GM19328 (cell line): ENCODE results near the gene HIVEP3.

ENCODE experiments used
- ATAC-seq: cut with Tn5 transposase; IDR thresholded peaks from one replicate; pipeline ENCODE4 v1.9.1; 2021; ENCODE audit warnings: mild to moderate bottlenecking, moderate library complexity; ENCODE audit not compliant: unreplicated experiment

HIVEP3 gene

DNA sequence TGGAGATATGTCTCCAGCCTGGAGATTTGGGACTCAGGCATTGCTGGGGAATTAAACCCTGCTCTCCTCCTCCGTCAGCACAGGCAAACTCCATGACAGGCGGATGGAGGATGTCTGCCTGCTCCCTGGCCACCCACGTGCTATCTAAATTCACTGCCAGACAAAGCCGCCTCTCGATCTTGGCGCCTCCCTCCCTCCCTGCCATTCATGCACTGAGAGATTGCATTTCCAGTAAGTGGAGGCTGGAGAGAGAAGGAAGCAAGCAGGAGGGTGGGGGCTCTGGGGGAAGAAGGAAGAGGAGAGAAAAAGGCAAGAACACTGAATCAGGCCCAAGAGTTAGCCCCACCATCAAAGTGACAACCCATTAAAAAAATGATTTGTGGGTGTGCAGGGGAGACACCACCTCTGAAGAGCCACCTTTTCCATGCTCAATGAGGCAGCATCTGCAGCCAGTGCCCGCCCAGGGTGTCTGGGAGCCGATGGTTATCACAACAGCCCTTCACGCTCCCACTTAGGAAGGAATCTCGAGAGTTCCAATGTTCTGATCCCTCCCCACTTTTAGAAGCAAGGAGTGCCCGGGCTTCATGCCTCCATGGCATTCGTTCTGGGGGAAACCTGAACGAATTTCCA, 183.0 kb downstream of the HIVEP3 start:
- no peak for ATAC-seq

DNA sequence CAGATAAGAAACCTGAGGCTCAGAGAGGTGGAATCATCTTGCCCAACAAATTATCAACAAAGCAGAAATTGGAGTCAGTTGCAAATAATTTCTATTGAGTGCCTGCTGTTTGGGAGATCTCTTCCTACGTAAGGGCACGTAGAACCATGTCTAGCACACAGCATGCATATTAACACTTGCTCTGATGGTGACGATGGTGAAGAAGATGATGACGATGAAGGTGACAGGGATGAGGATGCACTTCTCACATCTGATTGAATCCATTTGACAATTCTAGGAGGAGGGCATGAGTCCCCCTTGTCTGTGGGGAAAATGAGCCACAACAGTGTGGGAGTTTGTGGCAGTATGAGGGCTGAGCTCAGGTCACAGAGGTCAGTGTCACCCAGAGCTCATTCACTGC, 183.6 kb downstream of the HIVEP3 start:
- no peak for ATAC-seq

DNA sequence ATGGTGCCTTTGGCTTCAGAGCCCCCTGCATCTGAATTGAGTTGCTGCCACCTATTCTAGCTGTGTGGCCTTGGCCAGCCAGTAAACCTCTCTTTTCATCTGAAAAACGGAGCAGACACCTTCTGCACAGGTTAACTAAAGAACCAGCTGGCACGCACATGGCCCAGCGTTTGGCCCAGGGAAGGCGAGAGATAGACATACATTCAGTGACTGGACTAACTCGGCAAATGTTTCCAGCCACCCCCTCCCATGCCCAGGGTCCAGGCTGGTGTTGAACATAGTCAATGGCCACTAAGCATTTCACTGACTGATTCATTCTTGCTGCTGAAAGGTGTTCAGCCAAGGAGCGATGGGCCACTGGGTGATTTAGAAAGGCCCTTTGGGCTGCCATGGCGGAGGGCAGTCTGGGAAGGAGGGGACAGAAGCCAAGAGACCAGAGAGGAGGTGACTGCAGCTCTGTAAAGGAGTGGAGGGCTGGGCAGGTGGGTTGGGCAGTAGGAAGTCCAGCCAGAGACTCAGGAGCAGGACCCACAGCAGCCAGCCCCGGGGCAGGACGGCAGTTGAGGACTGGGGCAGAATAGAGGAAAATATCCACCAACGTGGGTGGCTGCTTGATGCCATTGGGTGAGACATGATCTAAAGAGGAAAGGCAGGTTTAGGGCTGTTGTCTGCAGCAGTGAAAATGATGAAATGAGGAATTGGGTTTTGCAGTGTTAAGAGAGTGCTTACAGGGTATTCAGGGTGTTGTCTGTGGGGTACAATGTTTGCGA, 184.3 kb downstream of the HIVEP3 start:
- ATAC-seq: no peak

DNA sequence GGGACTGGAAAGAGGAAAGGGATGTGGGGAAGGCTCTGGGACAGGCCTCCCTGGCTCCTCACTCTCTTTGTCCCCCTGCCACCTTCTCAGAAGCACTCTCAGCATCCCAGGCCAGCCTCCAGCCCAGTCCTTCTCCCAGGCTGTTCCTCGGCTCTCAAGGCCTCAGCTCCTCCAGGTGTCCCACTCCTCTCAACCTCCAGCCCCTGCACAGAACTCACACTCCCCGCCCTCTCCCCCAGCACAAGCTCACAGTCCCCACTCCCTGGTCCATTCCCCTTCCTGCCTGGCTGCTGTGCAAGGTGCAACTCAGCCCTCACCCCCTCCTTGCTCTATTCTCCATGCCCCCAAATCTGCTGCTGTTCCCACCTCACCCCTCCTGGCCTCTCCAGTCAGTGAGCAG, 185.0 kb downstream of the HIVEP3 start:
- ATAC-seq: no peak

DNA sequence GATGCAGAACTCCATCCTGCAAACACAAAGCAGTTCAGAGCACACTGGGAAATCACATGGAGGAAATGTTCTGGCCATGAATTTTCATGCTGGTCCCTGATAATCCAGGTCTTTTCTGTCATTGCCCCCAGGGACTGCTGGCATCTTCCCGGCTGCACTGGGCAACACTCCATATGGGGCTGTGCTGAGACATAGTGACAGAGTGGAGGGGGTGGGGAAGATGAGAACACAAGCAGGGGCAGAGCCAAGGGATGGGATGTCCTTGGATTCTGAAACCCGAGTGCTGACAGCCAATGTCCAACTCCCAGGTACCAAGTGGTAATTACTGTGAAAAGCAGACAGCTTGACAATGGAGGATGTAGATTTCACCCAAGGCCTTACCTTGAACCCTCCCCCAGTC, 185.7 kb downstream of the HIVEP3 start:
- no peak for ATAC-seq

DNA sequence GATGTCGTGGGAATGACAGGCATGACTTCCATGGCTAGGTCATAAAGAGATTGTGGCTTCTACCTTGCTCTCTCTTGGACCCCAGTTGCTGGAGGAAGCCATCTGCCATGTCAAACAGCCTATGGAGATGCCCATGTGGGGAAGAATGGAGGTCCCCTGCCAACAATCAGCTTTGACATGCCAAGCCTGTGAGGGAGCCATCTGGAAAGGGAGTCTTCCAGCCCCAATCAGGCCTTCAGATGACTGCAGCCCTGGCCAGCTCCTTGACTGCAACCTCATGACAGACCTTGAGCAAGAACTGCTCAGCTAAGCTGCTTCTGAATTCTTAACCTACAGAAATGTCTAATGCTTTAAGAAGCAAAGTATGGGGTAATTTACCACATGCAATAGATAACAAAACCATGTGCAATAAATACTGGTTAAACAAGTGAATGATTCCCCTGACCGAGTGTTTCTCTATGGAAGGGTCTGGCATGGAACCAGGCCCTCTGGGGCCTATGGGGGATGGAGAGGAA, 187.1 kb downstream of the HIVEP3 start:
- ATAC-seq: no peak

DNA sequence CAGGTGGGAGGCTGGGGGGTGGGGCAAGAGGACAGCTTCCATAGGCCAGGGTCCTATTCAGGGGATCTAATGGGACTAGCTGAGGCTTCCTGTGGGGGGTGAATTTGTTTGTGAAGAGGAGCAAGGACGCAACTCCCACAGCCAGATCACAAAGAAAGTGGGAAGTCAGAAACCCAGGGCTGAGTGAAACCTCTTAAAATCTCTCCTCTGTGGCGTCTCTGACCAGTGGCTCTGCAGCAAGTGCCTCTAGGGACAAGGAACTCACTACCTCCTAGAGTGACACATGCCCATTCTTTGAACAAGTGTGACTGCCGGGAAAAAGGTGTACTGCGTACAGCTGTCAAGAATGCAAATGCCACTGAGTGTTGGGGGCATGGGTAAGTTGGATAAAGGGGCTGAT, 187.9 kb downstream of the HIVEP3 start:
- no peak for ATAC-seq

DNA sequence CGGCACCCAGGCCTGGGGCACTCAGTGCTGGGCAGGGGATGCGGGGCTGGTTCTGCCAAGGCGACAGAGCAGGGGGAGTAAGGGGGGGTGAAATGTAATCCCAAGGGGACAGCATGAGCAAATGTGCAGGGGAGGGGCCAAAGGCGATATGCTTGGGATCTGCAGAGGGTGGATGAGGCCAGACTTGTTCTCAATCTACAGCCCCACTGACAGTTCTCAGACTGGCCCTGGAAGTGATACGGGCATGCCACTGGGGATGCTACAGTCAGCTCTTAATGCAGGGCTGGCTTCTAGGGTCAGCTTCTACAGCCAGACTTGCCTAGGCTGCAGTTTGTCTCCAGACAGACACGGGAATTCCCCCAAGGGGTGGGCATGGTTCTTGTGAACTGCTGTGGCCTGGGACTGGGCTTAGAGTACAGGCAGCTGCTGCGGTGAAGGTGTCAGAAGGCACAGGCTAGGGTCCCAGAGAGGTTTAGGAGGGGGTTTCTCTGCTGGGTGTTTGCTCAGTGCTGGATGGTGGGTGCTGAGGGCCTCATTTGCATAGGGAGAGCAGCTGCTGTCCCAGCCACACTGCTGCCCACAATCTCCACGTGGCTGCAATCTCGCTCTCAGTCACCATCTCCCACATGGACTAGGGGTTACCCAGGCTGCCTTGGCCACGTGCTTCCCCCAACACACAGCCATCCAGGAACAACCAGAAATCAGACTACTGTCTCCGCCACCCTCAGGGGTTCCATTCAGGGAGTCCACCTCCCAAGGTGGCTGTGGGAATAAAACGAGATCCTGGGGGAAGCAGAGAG, 190.1 kb downstream of the HIVEP3 start:
- ATAC-seq: peak; percentile 70

DNA sequence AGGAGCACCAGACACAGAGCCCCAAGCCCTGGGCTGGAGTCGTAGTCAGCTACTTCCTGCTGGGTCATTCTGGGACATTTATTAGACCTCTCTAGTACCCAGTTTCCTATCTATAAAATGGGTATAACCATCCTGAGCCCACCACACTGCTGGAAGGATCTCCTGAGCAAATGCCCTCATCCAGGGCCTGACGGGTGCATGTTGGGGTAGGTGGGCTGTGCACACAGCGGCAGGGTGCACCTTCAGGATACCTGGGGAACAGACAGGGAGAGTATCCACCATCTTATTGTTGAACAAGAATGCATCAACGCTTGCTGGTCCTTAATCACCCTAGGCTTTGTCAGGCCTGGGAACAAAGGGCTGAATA, 191.0 kb downstream of the HIVEP3 start:
- no peak for ATAC-seq

DNA sequence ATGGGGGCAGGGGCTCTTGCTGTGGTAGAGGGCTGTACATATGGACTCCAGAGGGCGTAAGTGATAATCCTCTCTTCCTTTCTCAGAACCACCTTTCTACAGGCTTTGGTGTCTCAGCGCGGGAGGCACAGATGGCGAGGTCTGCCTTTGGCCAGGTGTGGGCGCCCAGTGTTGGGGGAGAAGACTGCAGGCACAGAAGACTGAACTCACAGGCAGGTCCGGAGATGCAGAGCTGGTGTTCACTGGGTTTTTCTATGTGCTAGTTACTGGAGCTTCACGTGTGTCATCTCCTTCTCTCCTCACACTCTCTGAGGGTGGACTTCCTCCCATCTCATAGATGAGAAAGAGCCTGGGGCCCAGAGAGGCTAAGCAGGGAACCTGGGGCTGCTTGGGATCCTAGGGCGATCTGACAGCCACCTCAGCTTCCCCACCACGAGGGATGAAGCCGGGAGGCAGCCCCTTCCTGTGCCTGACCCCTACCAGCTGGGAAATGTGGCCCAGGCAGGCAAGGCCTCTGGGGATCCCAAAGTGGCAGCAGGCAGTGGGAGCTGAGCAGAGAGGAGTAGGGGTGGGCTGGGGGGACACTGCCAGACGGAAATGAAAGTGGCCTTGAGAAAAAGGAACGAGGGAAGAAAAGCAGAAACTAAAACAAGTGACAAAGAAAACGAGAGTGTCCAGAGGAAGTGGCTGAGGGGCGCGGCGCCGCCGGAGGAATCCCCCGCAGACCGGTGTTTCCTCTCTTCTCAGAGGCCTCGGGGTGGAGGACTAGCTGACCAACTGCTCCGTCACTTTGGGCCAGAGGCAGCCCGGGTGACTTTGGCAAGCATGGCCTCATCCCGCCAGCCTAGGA, 191.6 kb downstream of the HIVEP3 start:
- no peak for ATAC-seq

DNA sequence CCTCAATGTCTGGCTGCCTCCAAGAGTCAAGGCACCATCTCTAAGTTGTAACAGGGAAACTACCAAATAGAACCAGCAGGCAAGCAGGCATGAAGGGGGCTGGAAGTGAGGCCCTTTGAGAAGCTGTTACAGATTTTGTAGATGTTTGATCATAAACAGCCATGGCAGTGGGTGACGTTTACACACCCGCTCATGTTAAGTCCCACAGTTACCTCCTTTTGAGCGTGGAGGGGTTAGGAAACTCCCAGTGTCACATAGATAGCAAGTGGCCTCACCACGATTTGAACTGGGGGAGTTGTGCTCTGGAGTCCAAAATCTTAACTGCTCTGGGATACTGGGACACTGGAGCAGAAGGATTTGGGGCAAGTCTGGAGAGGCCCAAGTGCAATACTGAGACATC, 192.4 kb downstream of the HIVEP3 start:
- ATAC-seq: no peak

DNA sequence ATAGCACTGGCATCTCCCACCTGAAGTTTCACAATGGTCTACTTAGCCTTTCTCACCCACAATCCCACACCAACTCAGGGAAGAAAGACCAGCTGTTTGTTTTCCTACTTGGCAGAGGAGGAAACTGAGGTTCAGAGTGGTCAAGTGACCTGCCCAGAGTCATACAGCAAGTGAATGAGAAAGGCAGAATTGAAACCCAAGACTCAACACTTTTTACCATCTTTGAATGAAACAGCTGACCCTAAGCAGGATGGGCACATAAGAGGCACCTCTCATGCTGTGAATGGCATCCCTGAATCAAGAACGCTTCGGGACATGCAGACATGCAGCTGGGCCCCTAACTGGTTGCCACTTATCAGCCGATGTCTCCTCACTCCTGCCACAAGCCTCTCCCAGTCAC, 193.8 kb downstream of the HIVEP3 start:
- no peak for ATAC-seq

DNA sequence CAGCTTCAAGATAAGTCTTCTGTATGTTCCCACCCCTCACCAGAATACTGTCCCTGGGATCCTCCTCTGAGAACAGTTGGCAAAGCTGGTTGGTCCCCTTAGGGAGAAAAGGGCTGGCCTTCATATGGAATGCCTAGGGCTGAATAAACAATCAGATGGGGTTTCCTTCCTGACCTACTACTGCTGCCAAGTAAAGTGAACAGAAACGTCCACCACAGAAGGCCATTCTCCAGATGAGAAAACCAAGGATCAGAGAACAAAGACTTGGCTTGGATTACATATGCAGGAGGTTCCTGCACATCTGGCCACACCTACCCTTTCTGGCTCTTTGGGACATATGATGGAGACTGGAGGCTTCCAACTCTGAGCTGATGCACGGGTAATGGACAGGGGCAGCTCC, 194.5 kb downstream of the HIVEP3 start:
- no peak for ATAC-seq

DNA sequence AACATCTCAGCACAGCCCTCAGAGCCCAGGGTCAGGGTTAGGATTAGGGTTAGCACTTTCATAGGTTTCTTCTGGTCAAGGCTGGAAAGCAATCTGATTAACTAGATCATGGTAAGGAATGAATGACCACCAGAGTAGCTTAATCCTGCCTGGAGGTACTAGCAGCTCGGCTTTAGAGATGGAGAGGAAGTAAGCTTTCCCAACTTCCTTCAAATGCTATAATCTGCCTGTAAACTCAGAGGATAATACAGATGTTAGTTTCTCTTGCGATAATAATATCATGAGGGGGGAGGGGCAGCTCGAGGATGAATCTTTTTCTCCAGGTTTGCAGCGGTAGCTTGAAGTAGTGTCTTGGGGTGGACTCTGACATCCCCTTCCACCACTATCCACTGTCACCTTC, 194.9 kb downstream of the HIVEP3 start:
- ATAC-seq: no peak

DNA sequence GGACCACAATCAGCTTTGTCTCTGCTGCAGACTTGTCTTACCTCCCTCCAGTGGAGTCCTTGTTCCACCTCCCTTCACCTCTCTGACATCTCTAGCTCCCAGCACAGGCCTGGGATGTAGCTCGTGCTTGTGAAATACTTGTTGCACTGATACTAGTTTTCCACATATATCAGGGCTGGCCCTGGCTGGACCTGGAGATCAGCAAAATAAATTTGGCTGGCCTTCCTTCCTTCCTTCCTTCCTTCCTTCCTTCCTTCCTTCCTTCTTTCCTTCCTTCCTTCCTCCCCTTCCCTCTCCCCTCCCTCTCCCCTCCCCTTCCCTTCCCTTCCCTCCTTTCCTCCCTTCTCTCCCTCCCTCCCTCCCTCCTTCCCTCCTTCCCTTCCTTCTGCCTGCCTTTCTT, 196.5 kb downstream of the HIVEP3 start:
- no peak for ATAC-seq

DNA sequence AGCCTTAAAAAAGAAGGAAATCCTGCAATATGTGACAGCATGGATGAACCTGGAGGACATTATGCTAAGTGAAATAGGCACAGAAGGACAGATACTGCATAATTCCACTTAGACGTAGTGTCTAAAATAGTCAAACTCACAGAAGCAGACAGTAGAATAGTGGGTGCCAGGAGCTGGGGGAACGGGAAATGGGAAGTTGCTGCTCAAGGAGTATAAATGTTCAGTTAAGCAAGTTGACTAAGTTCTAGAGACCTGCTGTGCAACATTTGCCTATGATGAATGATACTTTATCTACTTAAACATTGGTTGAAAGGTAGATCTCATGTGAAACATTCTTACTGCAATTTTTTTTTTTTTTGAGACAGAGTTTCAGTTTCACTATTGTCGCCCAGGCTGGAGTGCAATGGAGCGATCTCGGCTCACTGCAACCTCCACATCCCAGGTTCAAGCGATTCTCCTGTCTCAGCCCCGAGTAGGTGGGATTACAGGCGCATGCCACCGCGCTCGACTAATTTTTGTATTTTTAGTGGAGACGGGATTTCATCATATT, 197.8 kb downstream of the HIVEP3 start:
- ATAC-seq: no peak

DNA sequence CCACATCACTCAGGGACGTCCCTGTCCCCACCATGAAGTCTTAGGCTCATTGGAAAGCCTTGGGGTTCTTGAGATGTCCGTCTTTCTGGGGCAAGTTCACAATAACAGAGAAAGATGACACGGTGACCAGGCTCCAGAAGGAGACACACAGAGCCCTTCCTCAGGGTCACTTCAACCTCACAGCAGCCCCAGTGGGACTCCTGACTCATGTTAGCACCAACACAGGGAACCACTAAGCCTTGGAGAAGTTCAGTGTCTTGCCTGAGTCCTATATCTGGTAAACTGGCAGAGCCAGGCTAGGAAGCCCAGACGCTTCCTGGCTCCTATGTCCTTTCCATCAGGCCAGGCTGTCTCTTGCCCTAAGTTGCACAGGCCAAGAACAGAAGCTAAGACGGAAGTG, 199.1 kb downstream of the HIVEP3 start:
- ATAC-seq: no peak

DNA sequence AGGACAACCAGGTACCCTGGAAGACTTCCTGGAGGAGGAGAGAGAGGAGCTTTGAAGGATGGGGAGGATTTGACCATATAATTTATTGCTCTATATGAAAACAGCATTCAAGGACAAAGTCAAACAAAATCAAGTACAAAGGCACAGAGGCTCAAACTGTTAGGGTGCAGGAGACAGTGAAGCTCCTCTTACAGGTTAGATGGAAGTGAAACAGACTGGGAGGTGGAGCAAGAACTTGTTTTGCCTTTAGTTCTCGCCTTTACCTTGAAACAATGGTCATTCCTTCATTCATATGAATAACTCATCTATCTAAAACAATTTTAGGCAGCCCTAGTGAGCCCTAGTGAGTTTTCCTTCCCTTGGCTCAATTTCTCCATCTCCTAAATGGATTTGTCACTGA, 199.6 kb downstream of the HIVEP3 start:
- no peak for ATAC-seq

DNA sequence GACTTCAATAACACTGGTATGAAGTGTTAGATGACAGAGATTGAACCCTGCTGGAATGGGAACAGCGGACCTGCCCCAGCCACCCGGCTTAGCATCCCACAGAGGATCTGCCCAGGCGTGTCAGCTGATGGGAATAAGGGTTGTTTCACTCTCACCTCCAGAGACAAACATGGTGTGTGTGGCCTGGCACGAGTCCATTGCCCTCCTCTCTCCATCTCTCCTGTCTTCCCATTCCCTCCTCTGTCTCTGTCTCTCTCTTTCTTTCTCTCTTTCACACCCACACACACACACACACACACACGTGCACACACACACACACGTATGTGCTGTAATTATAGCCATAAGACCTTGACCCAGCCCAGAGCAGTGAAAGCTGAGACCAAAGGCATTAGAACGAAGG, 200.2 kb downstream of the HIVEP3 start:
- no peak for ATAC-seq
